Mesendoderm (in vitro differentiated cells): ENCODE measurements around the gene SDK2.

ENCODE experiments used
- DNase-seq: peaks from one replicate; pipeline ENCODE4 v3.0.0; 2013
- H2AK5ac ChIP-seq: 2 replicates; pipeline ENCODE4 v1.6.1; 2013; ENCODE audit warnings: low read length, inconsistent platforms
- H2BK120ac ChIP-seq: 2 replicates; pipeline ENCODE4 v1.6.1; 2013; ENCODE audit warnings: low read depth, mild to moderate bottlenecking, low read length, moderate library complexity, mixed read lengths
- H2BK15ac ChIP-seq: replicated peaks from 2 replicates; pipeline ENCODE4 v1.6.1; 2013; ENCODE audit warnings: low read depth, mild to moderate bottlenecking, moderate library complexity
- H2BK5ac ChIP-seq: 2 replicates; pipeline ENCODE4 v1.6.1; 2013; ENCODE audit warnings: low read length, inconsistent platforms
- H3K18ac ChIP-seq: 2 replicates; pipeline ENCODE4 v1.6.1; 2013; ENCODE audit warnings: mild to moderate bottlenecking, low read length, mixed read lengths
- H3K23ac ChIP-seq: one replicate; pipeline ENCODE4 v1.6.1; 2013; ENCODE audit warnings: low read length
- H3K27ac ChIP-seq: 2 replicates; pipeline ENCODE4 v1.5.1; 2013; ENCODE audit warnings: low read depth, mild to moderate bottlenecking, inconsistent platforms, low read length, moderate library complexity
- H3K27me3 ChIP-seq: 2 replicates; pipeline ENCODE4 v1.6.1; 2013; ENCODE audit warnings: low read length, control low read depth, mild to moderate bottlenecking, inconsistent platforms; ENCODE audit not compliant: insufficient read depth, poor library complexity
- H3K36me3 ChIP-seq: 2 replicates; pipeline ENCODE4 v1.6.1; 2013; ENCODE audit warnings: low read length, inconsistent platforms; ENCODE audit not compliant: control insufficient read depth, insufficient read depth
- H3K4ac ChIP-seq: one replicate; pipeline ENCODE4 v1.6.1; 2013; ENCODE audit warnings: low read depth, mild to moderate bottlenecking, low read length, moderate library complexity
- H3K4me1 ChIP-seq: 2 replicates; pipeline ENCODE4 v1.6.1; 2013; ENCODE audit warnings: low read depth, low read length, inconsistent platforms; ENCODE audit not compliant: control insufficient read depth
- H3K4me2 ChIP-seq: 2 replicates; pipeline ENCODE4 v1.6.1; 2013; ENCODE audit warnings: low read length
- H3K4me3 ChIP-seq: 2 replicates; pipeline ENCODE4 v1.5.1; 2013; ENCODE audit warnings: mild to moderate bottlenecking, low read length
- H3K56ac ChIP-seq: one replicate; pipeline ENCODE4 v1.6.1; 2013; ENCODE audit warnings: low read length
- H3K79me1 ChIP-seq: 2 replicates; pipeline ENCODE4 v1.6.1; 2013; ENCODE audit warnings: low read length, inconsistent platforms
- H3K79me2 ChIP-seq: 2 replicates; pipeline ENCODE4 v1.6.1; 2013; ENCODE audit warnings: mild to moderate bottlenecking, low read length; ENCODE audit not compliant: control insufficient read depth, insufficient read depth
- H3K9ac ChIP-seq: 2 replicates; pipeline ENCODE4 v1.6.1; 2013; ENCODE audit warnings: low read length, inconsistent platforms
- H4K5ac ChIP-seq: one replicate; pipeline ENCODE4 v1.6.1; 2013; ENCODE audit warnings: low read length
- H4K8ac ChIP-seq: one replicate; pipeline ENCODE4 v1.6.1; 2013; ENCODE audit warnings: low read depth, mild to moderate bottlenecking, control low read depth, low read length, moderate library complexity
- WGBS: extraction: QIAGEN DNeasy Blood & Tissue Kit; methylation state at CpG from one replicate; pipeline ENCODE4 v1.1.7; 2013; ENCODE audit warnings: low lambda C conversion rate, missing lambda C conversion rate; ENCODE audit not compliant: insufficient coverage; ENCODE audit errors: extremely low coverage; 5-methylcytosine and 5-hydroxymethylcytosine counted together

The SDK2 gene

DNA sequence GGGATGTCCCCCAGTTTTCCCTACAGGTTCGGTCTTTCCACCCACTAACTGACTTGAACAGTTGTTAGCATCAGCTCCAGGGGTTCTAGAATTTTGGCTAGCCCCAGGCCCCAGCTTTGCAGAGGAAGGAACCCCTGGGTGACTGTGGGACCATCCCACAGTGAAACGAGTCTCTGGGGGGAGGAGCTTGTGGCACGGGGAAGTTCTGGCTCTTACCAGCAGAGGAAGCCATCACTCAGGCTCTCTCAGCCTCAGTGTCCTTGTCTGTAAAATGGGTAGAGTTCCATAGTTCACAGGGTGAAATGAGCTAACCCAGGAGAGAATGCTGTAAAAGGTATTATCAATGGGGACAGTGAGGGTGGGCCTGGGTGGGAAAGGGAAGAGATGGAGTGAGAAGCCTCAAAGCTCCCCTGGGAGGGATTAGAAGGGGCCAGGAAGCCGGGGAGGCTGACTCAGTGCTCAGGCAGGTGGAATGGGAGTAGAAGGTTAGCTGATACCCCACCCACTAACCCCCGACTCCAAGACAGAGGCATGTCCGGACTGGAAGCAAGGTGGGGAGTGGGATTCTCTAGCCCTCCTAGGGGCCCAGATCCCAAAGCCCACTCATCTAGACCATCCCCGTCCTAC, 301.6 kb downstream of the SDK2 start:
- Histone ChIP-seq H3K27me3 (no peaks in the 10 kb centered on the region), H2BK15ac (no peak overlapping the region), H3K4me1 (peaks cover 16% of the 10 kb centered on the region), H3K4me2 (peak overlapping the region; percentile 39), H3K36me3 (no peaks in the 10 kb centered on the region), H3K4ac (peak overlapping the region; percentile 64), H3K56ac (peak overlapping the region; percentile 86), H3K23ac (peak overlapping the region; percentile 59), H4K5ac (no peak overlapping the region), H2BK120ac (peak overlapping the region; percentile 55), H3K18ac (peak overlapping the region; percentile 71), H4K8ac (no peak overlapping the region), H3K4me3 (no peak overlapping the region), H3K79me1 (no peaks in the 10 kb centered on the region), H3K79me2 (no peaks in the 10 kb centered on the region), H2AK5ac (peak overlapping the region; percentile 77), H2BK5ac (peak overlapping the region; percentile 89), H3K9ac (peak overlapping the region; percentile 60), H3K27ac (peak overlapping the region; percentile 95)
- DNase-seq: no peak
- WGBS: no CpG with 5 or more reads among the region's 7 CpGs

DNA sequence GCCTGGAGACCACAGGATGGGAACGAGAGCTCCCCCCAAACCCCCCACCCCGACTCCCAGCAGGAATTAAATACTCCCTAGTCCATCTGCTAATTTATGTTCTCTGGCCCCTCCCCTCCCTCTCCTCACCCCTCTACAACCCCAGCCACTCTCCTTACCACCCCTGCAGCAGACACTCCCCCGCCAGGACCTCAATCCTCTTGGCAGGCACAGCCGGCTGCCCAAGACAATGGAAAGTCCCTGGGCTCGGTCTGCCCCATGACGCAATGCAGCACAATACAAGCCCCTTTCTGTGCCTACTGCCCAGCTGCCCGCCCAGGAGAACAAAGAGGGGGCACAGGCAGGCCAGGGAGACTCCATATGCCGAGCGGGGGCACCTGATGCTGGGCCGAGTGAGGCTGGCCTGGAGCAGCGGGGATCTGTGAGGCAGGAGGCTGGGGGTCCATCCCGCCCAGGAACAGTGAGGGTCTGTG, 302.2 kb downstream of the SDK2 start:
- Histone ChIP-seq H3K79me1 (no peaks in the 10 kb centered on the region), H3K4me1 (peaks cover 16% of the 10 kb centered on the region)
- no CpG with 5 or more reads among the region's 12 CpGs for WGBS

DNA sequence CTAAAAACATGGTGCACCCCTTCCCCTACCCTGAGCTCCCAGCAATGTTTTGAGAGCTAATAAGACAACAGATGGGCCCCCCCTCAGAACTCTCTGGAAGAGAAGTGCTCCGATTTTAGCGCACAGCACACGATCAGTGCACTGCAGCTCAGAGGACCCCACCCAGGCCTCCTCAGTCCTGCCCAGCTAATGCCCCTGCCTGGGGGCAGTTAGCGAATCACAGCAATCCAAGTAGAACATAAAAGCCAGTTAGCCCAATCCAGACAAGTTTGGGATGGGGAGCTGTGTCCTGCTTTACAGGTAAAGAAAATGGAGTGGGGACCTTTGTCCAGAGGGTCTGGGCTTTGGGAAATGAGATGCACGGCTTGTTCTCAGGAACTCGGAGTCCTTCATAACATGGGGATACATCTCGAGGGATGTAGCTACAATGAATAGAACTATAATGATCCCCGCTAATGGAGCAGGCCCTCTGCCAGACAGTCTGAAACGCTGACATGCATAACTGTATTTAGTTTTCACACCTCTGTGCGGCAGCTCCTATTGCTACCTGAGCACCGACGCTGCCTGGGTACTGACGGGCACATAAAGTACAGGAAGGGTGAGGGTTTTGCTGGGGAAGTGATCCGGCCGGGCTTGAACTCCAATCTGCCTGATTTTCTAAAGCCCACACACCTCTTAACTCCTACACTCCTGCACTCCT, 302.7 kb downstream of the SDK2 start:
- Histone ChIP-seq H3K27me3 (no peaks in the 10 kb centered on the region), H3K36me3 (no peaks in the 10 kb centered on the region), H3K27ac (peak overlapping the region; percentile 15), H3K79me1 (no peaks in the 10 kb centered on the region), H3K23ac (no peak overlapping the region), H2AK5ac (no peak overlapping the region), H3K4me3 (no peak overlapping the region), H2BK5ac (no peak overlapping the region), H3K4me1 (peaks cover 16% of the 10 kb centered on the region), H4K5ac (no peak overlapping the region), H3K56ac (peak overlapping the region; percentile 59), H2BK15ac (no peak overlapping the region), H3K9ac (no peak overlapping the region), H3K79me2 (no peaks in the 10 kb centered on the region), H3K18ac (peak overlapping the region; percentile 1), H3K4me2 (no peak overlapping the region), H4K8ac (no peak overlapping the region), H3K4ac (no peak overlapping the region), H2BK120ac (no peak overlapping the region)
- WGBS: no CpG with 5 or more reads among the region's 15 CpGs
- no peak for DNase-seq

More for the DNA sequence above, 302.2 kb downstream of the SDK2 start:
- peak overlapping the region; percentile 89 for H2BK5ac ChIP-seq
- H4K8ac ChIP-seq: no peak overlapping the region
- peak overlapping the region; percentile 64 for H3K4ac ChIP-seq
- peak overlapping the region; percentile 60 for H3K9ac ChIP-seq
- peak overlapping the region; percentile 55 for H2BK120ac ChIP-seq
- H4K5ac ChIP-seq: no peak overlapping the region
- H2BK15ac ChIP-seq: no peak overlapping the region
- H3K36me3 ChIP-seq: no peaks in the 10 kb centered on the region
- peak overlapping the region; percentile 77 for H2AK5ac ChIP-seq
- H3K27me3 ChIP-seq: no peaks in the 10 kb centered on the region
- DNase-seq: peak; percentile 96
- peak overlapping the region; percentile 95 for H3K27ac ChIP-seq
- no peaks in the 10 kb centered on the region for H3K79me2 ChIP-seq
- H3K56ac ChIP-seq: peak overlapping the region; percentile 86
- peak overlapping the region; percentile 13 for H3K4me2 ChIP-seq
- no peak overlapping the region for H3K4me3 ChIP-seq
- peak overlapping the region; percentile 59 for H3K23ac ChIP-seq
- H3K18ac ChIP-seq: peak overlapping the region; percentile 71

DNA sequence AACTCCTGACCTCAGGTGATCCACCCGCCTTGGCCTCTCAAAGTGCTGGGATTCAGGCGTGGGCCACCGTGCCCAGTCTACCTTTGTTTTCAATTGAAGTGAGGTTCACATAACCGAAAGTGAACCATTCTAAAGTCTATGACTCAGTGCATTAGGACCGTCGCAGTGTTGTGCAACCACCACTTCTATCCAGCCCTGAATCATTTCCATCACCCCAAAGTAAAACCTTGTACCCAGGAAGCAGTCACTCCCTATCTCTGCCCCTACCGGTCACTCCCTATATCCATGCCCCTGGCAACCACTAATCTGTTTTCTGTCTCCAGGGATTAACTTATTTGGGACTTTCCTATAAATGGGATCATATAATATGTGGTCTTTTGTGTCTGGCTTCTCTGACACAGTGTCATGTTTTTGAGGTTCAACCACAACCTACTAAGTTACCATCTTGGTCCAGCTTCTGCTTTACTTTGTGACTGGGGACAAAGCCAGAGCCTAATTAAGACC, 304.1 kb downstream of the SDK2 start:
- Histone ChIP-seq H3K79me2 (no peaks in the 10 kb centered on the region), H4K8ac (no peak overlapping the region), H3K9ac (no peak overlapping the region), H2BK15ac (no peak overlapping the region), H3K18ac (no peak overlapping the region), H4K5ac (no peak overlapping the region), H3K4me1 (peaks cover 16% of the 10 kb centered on the region), H3K79me1 (no peaks in the 10 kb centered on the region), H3K23ac (no peak overlapping the region), H3K27me3 (no peaks in the 10 kb centered on the region), H2BK120ac (no peak overlapping the region), H3K36me3 (no peaks in the 10 kb centered on the region), H3K4me3 (no peak overlapping the region), H3K4ac (no peak overlapping the region), H3K27ac (no peak overlapping the region), H3K56ac (no peak overlapping the region), H2AK5ac (no peak overlapping the region), H3K4me2 (no peak overlapping the region), H2BK5ac (no peak overlapping the region)
- DNase-seq: no peak
- no CpG with 5 or more reads among the region's 7 CpGs for WGBS

DNA sequence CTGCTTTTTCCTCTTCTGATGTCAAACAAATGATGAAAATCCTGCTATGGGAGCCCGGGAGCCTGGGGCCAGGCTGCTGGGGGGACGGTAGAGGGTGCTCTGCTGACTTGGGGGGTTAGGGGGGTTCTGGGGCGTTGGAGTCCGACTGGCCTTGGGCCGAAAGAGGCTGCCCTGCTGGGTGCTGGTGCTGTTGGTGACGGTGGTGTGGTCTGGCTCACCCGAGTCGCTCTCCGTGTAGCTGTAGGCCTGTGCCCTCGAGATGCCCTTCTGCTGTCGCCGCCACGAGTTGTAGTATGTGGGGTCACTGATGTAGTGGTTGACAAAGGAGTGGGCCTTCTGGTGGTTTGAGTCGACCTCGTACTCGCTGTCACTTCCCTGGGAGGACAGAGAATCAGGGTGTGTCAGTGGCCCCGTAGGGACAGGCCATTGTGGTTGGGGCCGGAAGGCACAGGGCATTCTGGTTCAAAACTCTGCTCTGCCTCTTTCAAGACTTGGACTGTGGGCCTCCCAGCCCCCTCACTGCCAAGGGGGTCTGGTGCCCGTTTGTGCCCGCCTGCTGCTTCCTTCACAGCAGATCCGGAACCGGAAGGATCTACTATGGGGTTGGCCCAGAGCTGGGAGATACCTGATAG, 305.6 kb downstream of the SDK2 start:
- Histone ChIP-seq H3K23ac (no peak overlapping the region), H3K36me3 (no peaks in the 10 kb centered on the region), H3K4ac (no peak overlapping the region), H3K79me1 (no peaks in the 10 kb centered on the region), H3K4me2 (no peak overlapping the region), H3K4me1 (peaks cover 13% of the 10 kb centered on the region), H3K27ac (no peak overlapping the region), H4K5ac (no peak overlapping the region), H2BK15ac (no peak overlapping the region), H3K56ac (no peak overlapping the region), H2AK5ac (no peak overlapping the region), H3K9ac (no peak overlapping the region), H2BK5ac (no peak overlapping the region), H3K27me3 (no peaks in the 10 kb centered on the region), H4K8ac (no peak overlapping the region), H3K18ac (no peak overlapping the region), H2BK120ac (no peak overlapping the region), H3K79me2 (no peaks in the 10 kb centered on the region), H3K4me3 (no peak overlapping the region)
- no peak for DNase-seq
- no CpG with 5 or more reads among the region's 22 CpGs for WGBS
